CD14-positive monocyte (primary cell): ENCODE data around the gene ZNF407. TPM values are rescaled to one million over a fixed set of nuclear protein-coding genes. Genes with fewer than 3 reads are reported as not detected.

Experiments used
- DNase-seq, 3 donors: peaks; one replicate each; pipeline ENCODE4 v3.0.0-alpha.2; 2011 to 2022
- H2AFZ ChIP-seq: 2 replicates; pipeline ENCODE4 v1.6.0; 2012; ENCODE audit warnings: mild to moderate bottlenecking, low read depth, low read length, inconsistent platforms; ENCODE audit not compliant: insufficient read depth, poor library complexity, severe bottlenecking
- H3K27ac ChIP-seq, 2 donors: 1 replicate in 1 of 2; 2 replicates in 1 of 2; pipeline ENCODE4 v1.5.1; 2012 to 2013; ENCODE audit warnings: low read length in 2 of 2, control low read depth in 1 of 2, inconsistent platforms in 1 of 2, low read depth in 1 of 2, mild to moderate bottlenecking in 1 of 2
- H3K27me3 ChIP-seq, 2 donors: one replicate each; pipeline versions ENCODE4 v1.6.0 to v1.6.1; 2011 to 2013; ENCODE audit warnings: low read length in 2 of 2; ENCODE audit not compliant: control insufficient read depth in 2 of 2, insufficient read depth in 2 of 2
- H3K36me3 ChIP-seq, 2 donors: replicated peaks in 1 of 2; 1 replicate in 1 of 2; 2 replicates in 1 of 2; pipeline versions ENCODE4 v1.5.1 to v1.6.1; 2012 to 2013; ENCODE audit warnings: low read length in 2 of 2, control low read depth in 1 of 2, inconsistent platforms in 1 of 2, mild to moderate bottlenecking in 1 of 2; ENCODE audit not compliant: insufficient read depth in 2 of 2, control insufficient read depth in 1 of 2
- H3K4me1 ChIP-seq, 2 donors: 1 replicate in 1 of 2; 2 replicates in 1 of 2; pipeline versions ENCODE4 v1.5.1 to v1.6.1; 2012 to 2013; ENCODE audit warnings: low read length in 2 of 2, control low read depth in 1 of 2, inconsistent platforms in 1 of 2, mild to moderate bottlenecking in 1 of 2, moderate library complexity in 1 of 2; ENCODE audit not compliant: insufficient read depth in 2 of 2, control insufficient read depth in 1 of 2
- H3K4me2 ChIP-seq: replicated peaks from 2 replicates; pipeline ENCODE3; 2012; ENCODE audit warnings: low read length, moderate library complexity, mild to moderate bottlenecking; ENCODE audit not compliant: poor library complexity, severe bottlenecking; ENCODE audit errors: extremely low read depth
- H3K4me3 ChIP-seq, 3 experiments: fragments of 200-600 bp in 1 of 3; sonication (generic) in 1 of 3; replicated peaks in 1 of 3; 1 replicate in 2 of 3; 2 replicates in 1 of 3; pipeline ENCODE4 v1.5.1; 2011 to 2013; ENCODE audit warnings: low read length in 3 of 3, mild to moderate bottlenecking in 3 of 3, control low read depth in 2 of 3, low read depth in 2 of 3, inconsistent platforms in 1 of 3, moderate library complexity in 1 of 3
- H3K79me2 ChIP-seq: 2 replicates; pipeline ENCODE4 v1.6.0; 2012; ENCODE audit warnings: mild to moderate bottlenecking, control low read depth, inconsistent platforms, low read length, moderate library complexity; ENCODE audit not compliant: insufficient read depth
- H3K9ac ChIP-seq: 2 replicates; pipeline ENCODE4 v1.6.0; 2017; ENCODE audit warnings: low read length, mild to moderate bottlenecking; ENCODE audit not compliant: insufficient read depth, poor library complexity, severe bottlenecking
- H3K9me3 ChIP-seq, 2 donors: replicated peaks in 1 of 2; 1 replicate in 1 of 2; 2 replicates in 1 of 2; pipeline versions ENCODE4 v1.5.1 to v1.6.1; 2012 to 2013; ENCODE audit warnings: low read length in 2 of 2, control low read depth in 1 of 2; ENCODE audit not compliant: control insufficient read depth in 1 of 2, insufficient read depth in 1 of 2
- H4K20me1 ChIP-seq: 2 replicates; pipeline ENCODE4 v1.6.0; 2012; ENCODE audit warnings: mild to moderate bottlenecking, low read length, control low read depth, moderate library complexity; ENCODE audit not compliant: insufficient read depth
- H3K27ac Mint-ChIP-seq, 7 donors: one replicate each; pipeline ENCODE4 v1.8.0; 2020; ENCODE audit warnings: mild to moderate bottlenecking in 7 of 7, mixed read lengths in 7 of 7, moderate library complexity in 6 of 7, inconsistent platforms in 2 of 7
- H3K27me3 Mint-ChIP-seq, 3 donors: one replicate each; pipeline ENCODE4 v1.8.0; 2021 to 2022; ENCODE audit warnings: low read depth in 3 of 3, mild to moderate bottlenecking in 3 of 3, mixed read lengths in 3 of 3, moderate library complexity in 3 of 3, inconsistent platforms in 1 of 3
- H3K36me3 Mint-ChIP-seq, 2 donors: one replicate each; pipeline ENCODE4 v1.8.0; 2020; ENCODE audit warnings: mixed read lengths in 2 of 2, inconsistent platforms in 1 of 2, mild to moderate bottlenecking in 1 of 2
- H3K4me1 Mint-ChIP-seq: one replicate; pipeline ENCODE4 v1.8.0; 2020; ENCODE audit warnings: mild to moderate bottlenecking, mixed read lengths
- H3K4me3 Mint-ChIP-seq, 2 donors: one replicate each; pipeline ENCODE4 v1.8.0; 2020; ENCODE audit warnings: mild to moderate bottlenecking in 2 of 2, mixed read lengths in 2 of 2, moderate library complexity in 1 of 2
- H3K9me3 Mint-ChIP-seq, 7 donors: one replicate each; pipeline ENCODE4 v1.8.0; 2020 to 2022; ENCODE audit warnings: mixed read lengths in 7 of 7, mild to moderate bottlenecking in 6 of 7, moderate library complexity in 6 of 7, inconsistent platforms in 2 of 7
- CTCF ChIP-seq: fragments of 200-600 bp; IDR thresholded peaks from one replicate; pipeline ENCODE4 v1.8.0; 2022; ENCODE audit warnings: antibody characterized with exemption, mild to moderate bottlenecking
- WGBS: methylation state at CpG from one replicate; pipeline ENCODE4 v1.1.5; 2013; ENCODE audit warnings: missing lambda C conversion rate; ENCODE audit not compliant: insufficient coverage; 5-methylcytosine and 5-hydroxymethylcytosine counted together
- intact Hi-C, 2 donors: fragments of 100-400 bp; cut with micrococcal nuclease; formaldehyde crosslinking; loops; one replicate each; pipeline versions ENCODE4 v1.15.0 to v1.15.1; 2023
- polyA plus RNA-seq, 3 donors: library from polyadenylated mRNA; depleted of rRNA in 1 of 3; unstranded in 2 of 3; stranded (reverse) in 1 of 3; fragments of 300-500 nt in 2 of 3; fragments of >200 nt in 1 of 3; fragmentation: Illumina TruSeq in 2 of 3; gene quantifications; 1 replicate in 2 of 3; 2 replicates in 1 of 3; pipeline ENCODE4 v1.2.3, GENCODE V29; 2012 to 2021

Gene ZNF407
- polyA plus RNA-seq, 3 donors = 1.3 to 3.6 (median 1.6) TPM

DNA sequence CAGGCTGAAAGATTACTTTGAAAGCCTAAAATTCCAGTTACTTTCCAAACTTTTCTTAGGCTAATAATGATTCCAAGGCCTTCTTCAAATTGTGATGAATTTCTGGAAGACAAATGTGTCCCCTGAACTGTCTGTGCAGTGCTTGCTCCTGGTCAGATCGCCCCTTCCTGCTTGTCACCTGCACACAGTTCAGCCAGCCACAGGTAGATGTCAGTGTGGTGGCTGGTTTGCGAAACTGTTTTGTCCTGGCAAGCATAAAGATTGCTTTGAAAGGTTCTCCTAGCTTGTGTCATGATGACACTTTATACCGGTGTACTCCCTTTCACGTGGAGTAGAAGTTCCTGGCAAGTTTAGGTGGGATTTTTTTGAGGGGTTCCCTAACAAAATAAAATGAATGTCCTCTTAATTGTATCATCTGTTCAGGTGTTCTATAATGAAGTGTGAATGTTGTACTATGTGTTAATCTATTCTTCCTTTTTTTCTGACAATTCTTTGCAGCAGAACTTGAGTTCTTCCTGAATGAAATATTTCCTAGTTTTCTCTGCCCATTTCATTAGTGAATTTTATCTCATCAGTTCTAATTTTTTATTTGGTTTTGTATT is 298.8 kb downstream of the ZNF407 start:
- no peak for DNase-seq
- no peak for TF ChIP-seq CTCF
- Histone ChIP-seq H3K27me3 (no peaks in the 10 kb centered on the region), H3K9me3 (no peaks in the 10 kb centered on the region), H3K27ac (no peak overlapping the region), H3K9ac (no peak overlapping the region), H3K4me3 (no peak overlapping the region), H3K4me2 (no peak overlapping the region), H2AFZ (no peak overlapping the region), H3K36me3 (peaks cover 0 to under 1% of the 10 kb centered on the region in 2 donors), H3K79me2 (no peaks in the 10 kb centered on the region), H3K4me1 (peaks cover 0 to 8% of the 10 kb centered on the region in 2 donors), H4K20me1 (no peaks in the 10 kb centered on the region)
- WGBS = 100% methylated on average over 1 of the region's 4 CpGs
- Mint-ChIP-seq H3K4me3 (no peak overlapping the region), H3K27me3 (no peaks in the 10 kb centered on the region), H3K27ac (peak overlapping the region in 1 of 7 donors; percentile 62), H3K4me1 (peaks cover 12% of the 10 kb centered on the region), H3K36me3 (peaks cover 2 to 5% of the 10 kb centered on the region in 2 donors), H3K9me3 (no peaks in the 10 kb centered on the region)
- intact Hi-C loops = no loop called here

- Histone ChIP-seq H4K20me1 (no peaks in the 10 kb centered on the region), H3K4me2 (no peak overlapping the region), H3K9me3 (no peaks in the 10 kb centered on the region), H3K79me2 (no peaks in the 10 kb centered on the region), H3K27me3 (no peaks in the 10 kb centered on the region), H3K27ac (no peak overlapping the region), H3K4me3 (no peak overlapping the region), H2AFZ (no peak overlapping the region), H3K9ac (no peak overlapping the region), H3K36me3 (no peaks in the 10 kb centered on the region), H3K4me1 (peaks cover 0 to 8% of the 10 kb centered on the region in 2 donors)
- H3K9me3 Mint-ChIP-seq = no peaks in the 10 kb centered on the region
- peaks cover 12% of the 10 kb centered on the region for H3K4me1 Mint-ChIP-seq
- intact Hi-C loops = no loop called here
- H3K27ac Mint-ChIP-seq = no peak overlapping the region
- DNase-seq = no peak
- peaks cover 6 to 8% of the 10 kb centered on the region in 2 donors for H3K36me3 Mint-ChIP-seq
- TF ChIP-seq CTCF = no peak
- no peak overlapping the region for H3K4me3 Mint-ChIP-seq
- no peaks in the 10 kb centered on the region for H3K27me3 Mint-ChIP-seq
- no CpG with 5 or more reads among the region's 5 CpGs for WGBS
These were observed 300.4 kb downstream of the ZNF407 start for GRCh38 chr18:74897971-74898657.
